HG02943 (cell line): Measurements from ENCODE around the gene KLF12.
A peak's percentile ranks its signal among the peaks of the same experiment; 100 is the strongest.

Source experiments
- ATAC-seq: cut with Tn5 transposase; IDR thresholded peaks from one replicate; pipeline ENCODE4 v1.9.1; 2021; ENCODE audit warnings: mild to moderate bottlenecking, low read depth, moderate library complexity; ENCODE audit not compliant: unreplicated experiment

The KLF12 gene

GRCh38 chr13:74134221-74134776 lies at the start of gene KLF12:
TSS of gene KLF12 (minus strand) at chr13:74134404.
- ATAC-seq = peak; percentile 70

GRCh38 chr13:74182491-74182890 lies 48.3 kb upstream of the KLF12 start:
- no peak for ATAC-seq

- ATAC-seq = no peak
Measured at GRCh38 chr13:74174810-74175209, 40.6 kb upstream of the KLF12 start.

- no peak for ATAC-seq
Measured at GRCh38 chr13:74173822-74174221, 39.6 kb upstream of the KLF12 start.

GRCh38 chr13:74171641-74172040 lies 37.4 kb upstream of the KLF12 start:
- no peak for ATAC-seq

- no peak for ATAC-seq
Measured at GRCh38 chr13:74169676-74170075, 35.5 kb upstream of the KLF12 start.

GRCh38 chr13:74168263-74168675 lies 34.1 kb upstream of the KLF12 start:
- no peak for ATAC-seq

GRCh38 chr13:74166261-74167004 lies 32.2 kb upstream of the KLF12 start:
- no peak for ATAC-seq

- no peak for ATAC-seq
Measured at GRCh38 chr13:74162782-74163181, 28.6 kb upstream of the KLF12 start.

GRCh38 chr13:74162135-74162534 lies 27.9 kb upstream of the KLF12 start:
- no peak for ATAC-seq

- no peak for ATAC-seq
Measured at GRCh38 chr13:74158571-74159352, 24.6 kb upstream of the KLF12 start.

GRCh38 chr13:74158028-74158427 lies 23.8 kb upstream of the KLF12 start:
- ATAC-seq = no peak

GRCh38 chr13:74154981-74155380 lies 20.8 kb upstream of the KLF12 start:
- ATAC-seq = no peak

GRCh38 chr13:74153316-74153715 lies 19.1 kb upstream of the KLF12 start:
- no peak for ATAC-seq

- ATAC-seq = no peak
Measured at GRCh38 chr13:74151859-74152258, 17.7 kb upstream of the KLF12 start.

GRCh38 chr13:74148352-74148751 lies 14.1 kb upstream of the KLF12 start:
- ATAC-seq = no peak

GRCh38 chr13:74145249-74145975 lies 11.2 kb upstream of the KLF12 start:
- ATAC-seq = no peak

- no peak for ATAC-seq
Measured at GRCh38 chr13:74144269-74144668, 10.1 kb upstream of the KLF12 start.

GRCh38 chr13:74142257-74142656 lies 8.1 kb upstream of the KLF12 start:
- no peak for ATAC-seq

- ATAC-seq = no peak
Measured at GRCh38 chr13:74138241-74138640, 4.0 kb upstream of the KLF12 start.

- no peak for ATAC-seq
Measured at GRCh38 chr13:74136084-74136658, 2.0 kb upstream of the KLF12 start.
